Ishikawa (cell line): Measurements from ENCODE around the gene SEMG2.

Experiments used
- CEBPB ChIP-seq: IDR thresholded peaks from 2 replicates; pipeline ENCODE4 v1.6.1; 2012
- CREB1 ChIP-seq: IDR thresholded peaks from 2 replicates; pipeline ENCODE4 v1.6.1; 2012; ENCODE audit warnings: low read depth

- TF ChIP-seq CEBPB (no peak), CREB1 (no peak)
Observed at GRCh38 chr20:45246109-45246508, 24.9 kb downstream of the SEMG2 start.
